Cerebellar nuclear complex (tissue), 1 donor: ENCODE data around the gene TMPRSS6.

Source experiments
- DNase-seq, 2 experiments: peaks; one replicate each; lab custom pipeline; 2025; lab: John Stamatoyannopoulos, UW

TMPRSS6 gene

DNA sequence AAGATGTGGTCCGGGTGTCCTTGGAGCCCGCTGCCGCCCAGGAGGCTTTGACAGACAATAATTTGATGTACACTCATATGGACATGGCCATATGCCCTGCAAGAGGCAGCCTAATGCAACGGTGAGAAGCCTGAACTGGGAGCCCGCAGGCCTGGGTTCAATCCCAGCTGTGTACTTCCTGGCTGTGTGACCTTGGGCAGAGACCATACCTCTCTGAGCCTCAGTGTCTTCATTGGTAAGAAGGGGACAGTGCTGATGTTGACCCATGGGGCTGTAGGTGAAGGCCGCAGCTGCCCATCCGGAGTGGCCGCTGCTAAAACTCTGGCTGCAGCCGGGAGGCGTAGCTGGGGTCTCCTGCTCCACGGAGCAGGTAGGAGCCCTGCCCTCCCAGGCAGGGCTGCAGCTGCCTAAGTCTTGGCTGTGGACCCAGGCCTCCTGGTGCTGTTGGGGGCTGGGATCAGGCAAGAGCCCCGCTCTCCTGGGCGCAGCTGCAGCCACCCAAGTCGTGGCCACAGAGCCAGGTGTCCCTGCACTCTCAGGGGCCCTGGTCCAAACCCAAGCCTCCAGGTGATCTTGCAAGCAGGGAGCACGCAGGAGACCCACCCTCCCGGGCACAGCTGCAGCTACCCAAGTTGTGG, 31.3 kb upstream of the TMPRSS6 start:
- DNase-seq, result no peak

DNA sequence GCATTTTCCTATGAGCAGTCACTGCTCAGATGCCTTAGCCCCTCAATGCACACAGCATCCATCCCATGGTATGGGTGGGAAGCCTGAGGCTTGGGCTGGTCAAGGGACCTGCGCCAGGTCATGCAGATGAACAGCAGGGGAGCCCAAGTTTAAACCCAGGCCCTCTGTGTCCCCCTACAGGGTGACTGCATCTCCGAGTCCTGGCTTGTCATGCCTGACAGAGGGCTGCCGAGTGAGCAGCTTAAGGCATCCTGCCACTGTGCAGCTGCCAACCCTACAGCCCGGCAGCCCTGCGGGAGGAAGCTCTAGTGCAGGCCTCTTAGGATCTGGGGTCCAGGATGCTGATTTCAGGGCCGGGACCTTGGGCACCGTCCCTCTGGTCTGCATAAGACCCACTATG, 30.2 kb upstream of the TMPRSS6 start:
- no peak for DNase-seq

DNA sequence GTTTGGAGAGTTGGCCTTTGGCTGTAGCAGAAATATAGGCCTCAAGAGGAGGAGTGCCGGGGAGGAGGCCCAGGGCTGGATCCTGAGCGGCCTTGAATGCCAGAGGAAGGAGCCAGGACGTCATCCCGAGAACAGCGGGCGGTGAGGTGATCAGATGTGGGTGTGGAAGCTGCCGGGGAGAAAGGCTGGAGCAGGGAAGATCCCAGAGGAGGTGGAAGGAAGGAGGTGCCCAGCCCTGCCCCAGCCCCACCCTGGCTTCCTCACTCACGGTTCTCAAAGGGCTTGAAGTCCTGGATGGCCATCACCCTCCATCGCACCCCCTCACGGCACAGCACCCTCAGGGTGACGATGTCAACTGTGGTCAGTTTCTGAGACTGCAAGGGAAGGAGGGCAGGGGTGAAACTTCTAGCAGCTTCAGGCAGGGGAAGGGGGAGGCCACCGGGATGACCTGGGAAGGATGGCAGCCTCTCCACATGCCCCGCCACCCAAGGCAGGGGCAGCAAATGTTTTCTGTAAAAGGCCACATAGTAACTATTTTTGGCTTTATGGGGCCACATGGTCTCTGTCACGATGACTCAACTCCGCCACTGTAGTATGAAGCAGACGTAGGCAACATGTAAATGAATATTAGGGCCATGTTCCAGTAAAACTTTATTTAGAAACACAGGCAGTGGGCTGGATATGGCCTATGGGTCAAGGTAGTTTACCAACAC, 29.5 kb upstream of the TMPRSS6 start:
- DNase-seq, result no peak

DNA sequence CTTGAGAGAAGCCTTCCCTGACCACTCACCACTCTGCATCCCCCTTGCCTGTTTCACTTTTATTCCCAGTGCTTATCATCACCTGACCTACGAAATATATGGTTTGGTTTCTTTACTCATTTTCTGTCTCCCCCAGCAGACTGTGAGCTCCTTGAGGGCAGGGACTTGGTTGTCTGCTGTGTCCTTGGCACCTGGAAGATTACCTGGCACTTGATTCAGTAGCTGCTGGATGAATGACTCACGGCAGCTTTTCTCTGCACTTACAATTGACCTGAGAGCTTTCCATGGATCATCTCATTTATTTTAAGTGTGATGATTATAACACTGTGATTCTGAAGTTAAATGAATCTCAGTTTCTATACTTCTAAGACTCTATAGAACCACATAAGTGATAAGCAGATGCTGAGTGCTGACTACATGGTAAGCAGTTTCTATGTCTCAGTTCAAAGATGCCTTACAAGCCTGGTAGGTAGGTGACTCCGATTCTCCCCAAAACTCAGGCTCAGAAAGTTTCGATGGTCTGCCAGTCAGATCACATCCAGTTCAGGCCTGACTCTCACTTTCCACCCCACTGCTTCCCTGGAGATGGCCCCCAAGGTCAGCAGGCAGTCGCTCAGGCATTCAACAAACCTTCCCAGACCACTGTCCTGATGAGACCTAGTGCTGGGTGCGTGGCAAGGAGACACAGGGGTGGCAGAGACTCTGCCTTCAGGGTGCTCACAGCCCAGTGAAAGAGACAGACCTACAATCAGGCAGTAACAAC, 28.6 kb upstream of the TMPRSS6 start:
- no peak for DNase-seq

DNA sequence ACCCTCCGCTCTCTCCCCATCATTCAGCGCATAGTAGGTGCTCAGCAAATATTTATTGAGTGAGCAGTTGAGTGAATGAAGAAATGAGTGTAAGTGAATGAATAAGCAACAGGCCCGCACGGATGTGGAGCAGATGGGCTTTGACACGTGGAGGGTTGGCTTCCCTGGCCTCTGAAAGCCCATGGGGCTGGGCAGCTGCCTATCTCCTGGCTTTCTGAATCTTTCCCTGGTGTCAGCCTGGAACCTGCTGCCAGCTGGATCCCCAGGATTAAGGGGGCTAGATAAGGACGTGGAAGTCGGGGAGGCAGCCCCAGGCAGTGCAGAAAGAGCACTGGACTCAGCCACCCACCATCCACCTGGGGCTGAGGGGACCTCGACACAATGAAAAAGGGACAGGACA, 27.6 kb upstream of the TMPRSS6 start:
- DNase-seq, result no peak

DNA sequence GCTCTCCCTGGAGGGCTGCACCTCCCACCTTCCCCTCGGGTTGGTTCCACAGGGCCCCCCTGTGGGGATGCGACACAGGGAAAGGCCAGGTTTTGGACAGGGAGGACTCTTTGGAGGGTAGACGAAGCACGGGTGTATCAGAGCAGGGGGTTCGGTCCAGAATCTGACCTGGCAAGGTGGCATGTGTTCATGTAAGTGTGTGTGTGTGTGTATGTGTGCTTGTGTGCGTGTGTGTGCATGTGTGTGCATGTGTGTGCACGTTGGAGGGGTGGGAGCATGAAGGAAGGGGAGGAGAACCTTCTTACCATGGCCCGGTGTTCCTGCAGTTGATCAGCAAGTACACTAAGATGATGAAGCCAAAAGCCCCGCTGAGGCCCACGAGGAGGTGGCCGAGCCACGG, 25.5 kb upstream of the TMPRSS6 start:
- DNase-seq, result no peak

DNA sequence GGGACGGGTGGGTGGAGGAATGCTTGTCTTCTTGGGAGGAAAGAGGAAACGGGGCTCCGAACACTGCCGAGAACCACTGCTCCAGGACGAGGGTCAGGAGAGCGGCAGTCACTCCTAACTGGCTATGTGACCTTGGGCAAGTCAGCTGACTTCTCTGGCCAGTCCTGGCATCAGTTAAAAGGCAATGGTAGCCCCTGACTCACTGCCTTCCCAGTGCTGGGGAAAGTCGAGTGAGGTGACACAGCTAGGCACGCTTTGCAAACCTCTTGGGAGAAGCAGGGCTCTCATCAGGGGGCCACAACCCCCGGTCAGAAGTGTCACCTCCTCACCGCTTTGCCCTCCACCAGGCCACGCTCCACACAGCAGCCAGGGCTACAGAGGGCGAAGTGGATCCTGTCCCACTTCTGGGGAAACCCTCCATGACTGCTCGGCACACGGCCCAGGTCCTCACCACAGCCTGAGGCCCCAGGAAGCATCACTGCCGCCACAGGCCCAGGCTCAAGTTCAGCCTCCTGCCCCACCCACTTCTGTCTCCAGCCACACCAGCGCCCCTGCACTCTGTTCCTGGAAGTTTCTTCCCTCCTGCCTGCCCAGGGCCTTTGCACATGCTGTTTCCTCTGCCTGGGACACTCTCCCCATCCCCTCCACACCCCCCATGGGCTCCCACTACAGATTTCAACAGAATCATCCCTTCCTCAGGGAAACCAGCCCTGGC, 23.9 kb upstream of the TMPRSS6 start:
- no peak for DNase-seq

- no peak for DNase-seq
These were observed 23.3 kb upstream of the TMPRSS6 start for GRCh38 chr22:37132773-37133172.

GRCh38 chr22:37129866-37130441, 20.4 kb upstream of the TMPRSS6 start:
- DNase-seq, result no peak

- DNase-seq, result no peak
These were observed 19.2 kb upstream of the TMPRSS6 start for GRCh38 chr22:37128555-37129281.

DNA sequence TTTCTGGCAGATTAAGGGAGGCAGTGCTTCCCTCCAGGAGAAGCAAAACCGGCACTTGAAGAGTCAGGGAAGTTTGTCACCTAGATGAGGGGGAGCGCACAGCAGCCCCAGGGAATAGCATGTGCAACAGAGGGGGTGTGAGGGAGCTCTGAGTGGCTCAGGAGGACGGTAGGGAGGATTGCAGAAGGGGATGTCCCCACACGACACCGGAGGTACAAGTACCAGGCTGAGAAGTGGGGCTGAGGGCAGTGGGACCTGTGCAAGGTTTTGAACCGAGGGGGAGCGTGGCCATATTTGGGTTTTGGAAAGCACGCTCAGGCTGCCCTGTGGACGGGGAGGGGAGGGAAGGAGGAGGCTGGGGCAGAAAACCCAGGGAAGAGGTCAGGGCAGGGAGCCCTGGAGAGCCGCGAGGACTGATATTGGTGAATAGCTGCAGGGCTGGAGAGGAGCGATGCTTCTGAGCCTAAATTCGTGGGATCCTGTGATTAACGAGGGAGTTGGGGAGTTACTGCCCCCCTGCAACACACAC, 17.9 kb upstream of the TMPRSS6 start:
- DNase-seq, result no peak

DNA sequence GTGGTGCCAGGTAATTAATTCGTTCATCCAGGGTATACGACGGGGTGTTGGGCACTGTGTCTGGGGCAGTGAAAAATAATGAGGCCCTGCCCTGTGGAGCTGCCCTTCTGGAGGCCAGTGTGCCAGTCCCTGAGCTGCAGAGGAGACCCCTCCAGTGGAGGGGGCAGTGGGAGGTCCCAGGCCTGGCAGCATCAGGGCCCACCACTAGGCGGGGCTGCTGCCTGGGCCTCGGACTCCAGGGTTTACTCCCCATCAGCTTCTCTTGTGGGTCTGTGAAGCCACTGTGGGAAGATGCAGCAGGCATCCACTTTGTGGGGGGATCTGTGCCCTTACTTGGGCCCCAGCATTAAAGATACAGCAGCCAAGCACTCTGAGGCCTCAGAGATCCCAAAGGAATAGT, 17.4 kb upstream of the TMPRSS6 start:
- DNase-seq, result no peak

DNA sequence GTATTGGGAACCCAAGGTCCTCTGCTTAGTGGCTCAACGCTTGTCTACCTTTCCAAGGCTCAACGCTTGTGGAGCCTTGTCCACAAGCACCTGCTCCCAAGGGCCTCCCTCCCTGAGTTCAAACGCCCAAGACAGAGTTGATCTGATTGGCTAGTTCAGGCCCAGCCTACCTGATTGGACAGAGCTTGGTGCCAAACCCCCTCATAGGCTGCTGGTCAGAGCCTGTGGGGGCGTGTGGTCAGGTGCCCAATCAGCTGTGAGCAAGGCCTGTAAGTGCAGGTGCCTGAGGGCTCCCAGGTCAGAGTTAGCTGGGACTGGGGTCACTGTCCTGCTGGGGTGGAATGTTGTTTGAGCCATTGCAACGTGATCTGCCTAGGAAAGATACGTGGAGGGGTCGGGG, 16.9 kb upstream of the TMPRSS6 start:
- no peak for DNase-seq

- DNase-seq, result no peak
These were observed 14.1 kb upstream of the TMPRSS6 start for GRCh38 chr22:37123649-37124048.

GRCh38 chr22:37122598-37123180, 13.2 kb upstream of the TMPRSS6 start:
- DNase-seq, result no peak

DNA sequence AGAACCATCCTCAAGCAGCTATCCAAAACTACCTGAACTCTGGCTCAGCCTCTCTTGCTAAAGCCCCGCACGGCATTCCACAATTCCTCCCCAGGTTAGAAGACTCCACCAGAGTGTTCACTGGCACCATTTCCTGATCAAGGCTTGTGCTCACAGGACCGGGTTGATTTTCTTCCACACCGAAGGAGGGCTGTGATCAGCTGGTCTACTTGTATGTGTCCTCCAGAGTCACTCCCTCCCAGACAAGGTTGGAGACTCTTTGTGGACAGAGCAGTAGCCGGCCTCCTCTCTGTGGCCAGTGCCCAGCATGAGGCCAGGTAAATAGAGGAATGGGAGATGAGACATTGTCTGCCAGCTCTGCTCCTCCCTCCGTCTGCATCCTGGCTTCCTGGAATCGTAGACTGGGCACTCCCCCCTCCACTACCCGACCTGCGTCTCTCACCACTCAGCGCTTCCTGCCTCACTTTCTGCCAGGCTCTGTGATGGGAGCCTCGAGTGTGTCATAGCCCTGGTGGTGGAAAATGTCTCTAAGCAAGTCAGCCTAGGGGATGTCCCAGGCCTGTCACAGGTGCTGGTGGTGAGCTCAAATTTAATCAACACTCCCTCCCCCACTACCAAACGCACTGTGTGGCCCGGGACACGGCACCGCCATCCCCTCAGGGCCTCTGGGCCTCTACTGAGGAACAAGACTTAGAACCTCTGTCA, 12.5 kb upstream of the TMPRSS6 start:
- DNase-seq, result no peak

DNA sequence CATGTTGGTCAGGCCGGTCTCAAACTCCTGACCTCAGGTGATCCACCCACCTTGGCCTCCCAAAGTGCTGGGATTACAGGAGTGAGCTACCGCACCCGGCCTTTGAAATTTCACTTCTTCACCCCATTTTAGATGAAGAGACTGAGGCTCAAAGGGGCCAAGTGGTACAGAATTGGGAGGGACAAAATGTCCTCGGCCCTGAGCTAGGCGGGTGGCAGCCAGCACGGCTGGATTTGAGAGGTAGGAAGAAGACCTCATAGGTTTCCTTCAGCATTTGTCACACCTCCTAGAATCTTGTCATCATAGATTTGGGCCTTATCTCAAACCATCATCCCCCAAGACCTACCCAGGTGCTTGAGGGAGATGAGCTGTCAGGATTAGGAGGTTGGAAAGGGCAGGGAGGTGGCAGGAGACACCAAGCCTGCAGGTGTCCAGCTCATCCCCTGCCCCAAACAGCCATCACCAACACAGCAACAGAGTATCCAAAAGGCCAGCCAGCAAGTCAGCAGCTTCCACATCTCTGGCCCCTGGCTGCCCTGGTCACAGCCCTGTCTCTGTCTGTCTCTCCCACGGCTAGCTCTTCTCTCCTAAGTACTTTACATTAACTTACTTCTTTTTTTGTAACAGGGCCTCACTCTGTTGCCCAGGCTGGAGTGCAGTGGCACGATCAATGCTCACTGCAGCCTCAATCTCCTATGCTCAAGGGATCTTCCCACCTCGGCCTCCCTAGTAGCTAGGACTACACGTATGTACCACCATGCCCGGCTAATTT, 11.2 kb upstream of the TMPRSS6 start:
- no peak for DNase-seq

GRCh38 chr22:37119872-37120271, 10.4 kb upstream of the TMPRSS6 start:
- DNase-seq, result no peak

- no peak for DNase-seq
These were observed 8.6 kb upstream of the TMPRSS6 start for GRCh38 chr22:37118083-37118482.
